Transverse colon (tissue), 3 donors: ENCODE measurements around the gene AVPI1.
A peak's percentile ranks its signal among the peaks of the same experiment; 100 is the strongest.

Source experiments
- EP300 ChIP-seq: sonication (generic); formaldehyde crosslinking; IDR thresholded peaks from one replicate; pipeline ENCODE4 v1.6.1; 2017; ENCODE audit warnings: antibody characterized with exemption, low read depth
- TF ChIP-seq, protein P1 (sequence below), 5 experiments: fragments of 200-600 bp in 3 of 5; fragments of 450-650 bp in 2 of 5; sonication (generic) in 3 of 5; IDR thresholded peaks; 1 replicate in 2 of 5; 2 replicates in 3 of 5; pipeline ENCODE4 v1.5.1; 2016 to 2017; ENCODE audit warnings: antibody characterized with exemption in 5 of 5, inconsistent platforms in 3 of 5, mild to moderate bottlenecking in 2 of 5, moderate library complexity in 1 of 5

- peak; percentile 32 for TF ChIP-seq EP300
- TF ChIP-seq, protein P1, sequence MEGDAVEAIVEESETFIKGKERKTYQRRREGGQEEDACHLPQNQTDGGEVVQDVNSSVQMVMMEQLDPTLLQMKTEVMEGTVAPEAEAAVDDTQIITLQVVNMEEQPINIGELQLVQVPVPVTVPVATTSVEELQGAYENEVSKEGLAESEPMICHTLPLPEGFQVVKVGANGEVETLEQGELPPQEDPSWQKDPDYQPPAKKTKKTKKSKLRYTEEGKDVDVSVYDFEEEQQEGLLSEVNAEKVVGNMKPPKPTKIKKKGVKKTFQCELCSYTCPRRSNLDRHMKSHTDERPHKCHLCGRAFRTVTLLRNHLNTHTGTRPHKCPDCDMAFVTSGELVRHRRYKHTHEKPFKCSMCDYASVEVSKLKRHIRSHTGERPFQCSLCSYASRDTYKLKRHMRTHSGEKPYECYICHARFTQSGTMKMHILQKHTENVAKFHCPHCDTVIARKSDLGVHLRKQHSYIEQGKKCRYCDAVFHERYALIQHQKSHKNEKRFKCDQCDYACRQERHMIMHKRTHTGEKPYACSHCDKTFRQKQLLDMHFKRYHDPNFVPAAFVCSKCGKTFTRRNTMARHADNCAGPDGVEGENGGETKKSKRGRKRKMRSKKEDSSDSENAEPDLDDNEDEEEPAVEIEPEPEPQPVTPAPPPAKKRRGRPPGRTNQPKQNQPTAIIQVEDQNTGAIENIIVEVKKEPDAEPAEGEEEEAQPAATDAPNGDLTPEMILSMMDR (IDR thresholded peaks at IDR 0.05) = no peak
These were observed 31.7 kb upstream of the AVPI1 start for GRCh38 chr10:97718659-97719142.
